ENCODE results near the gene VGF.
"Not testable (repeated sequence)": the region's sequence is repeated elsewhere in the genome, so short reads cannot be mapped to it uniquely, and the experiment has no call there.

GRCh38 chr7:101113140-101113539, 52.2 kb downstream of the VGF start:
- not testable (repeated sequence) for TF ChIP-seq CTCF (IDR thresholded peaks at IDR 0.05; ENCODE audit: extremely low read depth in 1 of 2, insufficient read depth in 1 of 2, low read depth in 1 of 2, low read length in 2 of 2); POLR2A (IDR thresholded peaks at IDR 0.05; ENCODE audit: low read depth, low read length); POLR2AphosphoS5 (IDR thresholded peaks at IDR 0.05; ENCODE audit: insufficient read depth, low read depth, low read length); GATA2 (IDR thresholded peaks at IDR 0.05; ENCODE audit: insufficient read depth, insufficient read length, low read depth, low read length); EZH2 (IDR thresholded peaks at IDR 0.05; ENCODE audit: borderline replicate concordance, low read depth, low read length, severe bottlenecking); MAX (IDR thresholded peaks at IDR 0.05; ENCODE audit: insufficient read depth, insufficient read length); MYC (IDR thresholded peaks at IDR 0.05; ENCODE audit: low read depth, low read length); JUN (IDR thresholded peaks at IDR 0.05; ENCODE audit: borderline replicate concordance, insufficient read depth, insufficient read length, low read depth)

All from endothelial cell of umbilical vein (primary cell).